HEK293 (cell line): Measurements from ENCODE around the gene PLPP1.

Experiments used
- CTCF ChIA-PET: fragments of 350-600 bp; formaldehyde crosslinking; extraction: SDS; loops from one replicate; lab custom pipeline; 2021; ENCODE audit warnings: antibody characterized with exemption; lab: Yijun Ruan, JAX
- POLR2A ChIA-PET: fragments of 300-600 bp; formaldehyde crosslinking; extraction: SDS; loops from one replicate; lab custom pipeline; 2020; ENCODE audit warnings: antibody characterized with exemption, inconsistent platforms; lab: Yijun Ruan, JAX
- H3K27ac ChIP-seq: fragments of 200-500 bp; sonication (Bioruptor generic); 2 replicates; pipeline ENCODE4 v1.5.1; 2014; ENCODE audit warnings: low read depth, low read length, control low read depth, inconsistent platforms; ENCODE audit errors: extremely low read depth
- H3K36me3 ChIP-seq, 2 experiments: fragments of 200-500 bp in 1 of 2; sonication (Bioruptor generic) in 1 of 2; 1 replicate in 1 of 2; 2 replicates in 1 of 2; pipeline ENCODE4 v1.5.1; 2014 to 2017; ENCODE audit warnings: inconsistent platforms in 2 of 2, low read length in 2 of 2; ENCODE audit not compliant: control insufficient read depth in 2 of 2, insufficient read depth in 1 of 2
- H3K4me1 ChIP-seq: fragments of 200-500 bp; sonication (Bioruptor generic); 2 replicates; pipeline ENCODE4 v1.5.1; 2014; ENCODE audit warnings: mild to moderate bottlenecking, low read length, inconsistent platforms; ENCODE audit not compliant: control insufficient read depth, insufficient read depth
- H3K4me3 ChIP-seq: 2 replicates; pipeline ENCODE4 v1.5.1; 2011; ENCODE audit warnings: low read depth, mild to moderate bottlenecking, control low read depth, low read length, moderate library complexity
- H3K9me3 ChIP-seq: fragments of 200-500 bp; sonication (Bioruptor generic); 2 replicates; pipeline ENCODE4 v1.5.1; 2014; ENCODE audit warnings: low read depth, low read length, inconsistent platforms; ENCODE audit not compliant: control insufficient read depth, insufficient read depth
- BCL11A ChIP-seq: fragments of 450-650 bp; formaldehyde crosslinking; IDR thresholded peaks from 2 replicates; pipeline ENCODE4 v1.5.1; 2016; ENCODE audit warnings: low read depth, missing biosample characterization, missing genetic modification characterization
- KLF7 ChIP-seq: fragments of 450-650 bp; formaldehyde crosslinking; IDR thresholded peaks from 2 replicates; pipeline ENCODE4 v1.5.1; 2016; ENCODE audit warnings: missing biosample characterization, missing genetic modification characterization, borderline replicate concordance
- SCRT2 ChIP-seq: fragments of 450-650 bp; formaldehyde crosslinking; IDR thresholded peaks from 2 replicates; pipeline ENCODE4 v1.5.1; 2016; ENCODE audit warnings: missing biosample characterization, missing genetic modification characterization
- SETDB1 ChIP-seq: IDR thresholded peaks from one replicate; pipeline ENCODE4 v1.6.1; 2017; ENCODE audit warnings: mild to moderate bottlenecking, low read length, moderate library complexity, mixed read lengths; ENCODE audit not compliant: insufficient read length
- YY1 ChIP-seq: fragments of 450-650 bp; formaldehyde crosslinking; IDR thresholded peaks from 2 replicates; pipeline ENCODE4 v1.5.1; 2018; ENCODE audit warnings: missing biosample characterization, missing genetic modification characterization
- ZEB2 ChIP-seq: fragments of 450-650 bp; formaldehyde crosslinking; IDR thresholded peaks from 2 replicates; pipeline ENCODE4 v1.5.1; 2016; ENCODE audit warnings: missing biosample characterization, missing genetic modification characterization
- ZFP69B ChIP-seq: fragments of 450-650 bp; formaldehyde crosslinking; IDR thresholded peaks from 2 replicates; pipeline ENCODE4 v1.5.1; 2016; ENCODE audit warnings: missing biosample characterization, missing genetic modification characterization
- ZNF10 ChIP-seq: fragments of 450-650 bp; formaldehyde crosslinking; IDR thresholded peaks from 2 replicates; pipeline ENCODE4 v1.5.1; 2017; ENCODE audit warnings: missing biosample characterization, missing genetic modification characterization
- ZNF174 ChIP-seq: fragments of 450-650 bp; formaldehyde crosslinking; IDR thresholded peaks from 2 replicates; pipeline ENCODE4 v1.5.0; 2017; ENCODE audit warnings: missing biosample characterization, mild to moderate bottlenecking, missing genetic modification characterization
- ZNF214 ChIP-seq: fragments of 450-650 bp; formaldehyde crosslinking; IDR thresholded peaks from 2 replicates; pipeline ENCODE4 v1.5.1; 2017; ENCODE audit warnings: missing biosample characterization, mild to moderate bottlenecking, missing genetic modification characterization, borderline replicate concordance
- ZNF223 ChIP-seq: fragments of 450-650 bp; formaldehyde crosslinking; IDR thresholded peaks from 2 replicates; pipeline ENCODE4 v1.5.1; 2016; ENCODE audit warnings: missing biosample characterization, missing genetic modification characterization
- ZNF23 ChIP-seq: fragments of 450-650 bp; formaldehyde crosslinking; IDR thresholded peaks from 2 replicates; pipeline ENCODE4 v1.5.1; 2016; ENCODE audit warnings: missing biosample characterization, missing genetic modification characterization, borderline replicate concordance
- ZNF335 ChIP-seq: fragments of 450-650 bp; formaldehyde crosslinking; conservative IDR thresholded peaks from 2 replicates; pipeline ENCODE4 v1.5.1; 2016; ENCODE audit warnings: missing biosample characterization, missing genetic modification characterization
- ZNF394 ChIP-seq: fragments of 450-650 bp; formaldehyde crosslinking; IDR thresholded peaks from 2 replicates; pipeline ENCODE4 v1.5.1; 2016; ENCODE audit warnings: missing biosample characterization, missing genetic modification characterization, mild to moderate bottlenecking, moderate library complexity, borderline replicate concordance
- ZNF423 ChIP-seq: fragments of 450-650 bp; formaldehyde crosslinking; IDR thresholded peaks from 2 replicates; pipeline ENCODE4 v1.5.1; 2016; ENCODE audit warnings: missing biosample characterization, missing genetic modification characterization
- ZNF529 ChIP-seq: fragments of 450-650 bp; formaldehyde crosslinking; IDR thresholded peaks from 2 replicates; pipeline ENCODE4 v1.5.1; 2017; ENCODE audit warnings: missing genetic modification characterization, missing biosample characterization; ENCODE audit not compliant: insufficient replicate concordance
- ZNF558 ChIP-seq: fragments of 450-650 bp; formaldehyde crosslinking; IDR thresholded peaks from 2 replicates; pipeline ENCODE4 v1.5.1; 2016; ENCODE audit warnings: missing biosample characterization, missing genetic modification characterization
- ZNF623 ChIP-seq: fragments of 450-650 bp; formaldehyde crosslinking; IDR thresholded peaks from 2 replicates; pipeline ENCODE4 v1.5.1; 2016; ENCODE audit warnings: missing biosample characterization, missing genetic modification characterization
- ZNF747 ChIP-seq: fragments of 450-650 bp; formaldehyde crosslinking; IDR thresholded peaks from 2 replicates; pipeline ENCODE4 v1.5.1; 2016; ENCODE audit warnings: missing biosample characterization, missing genetic modification characterization
- ZNF792 ChIP-seq: fragments of 450-650 bp; formaldehyde crosslinking; IDR thresholded peaks from 2 replicates; pipeline ENCODE4 v1.5.1; 2016; ENCODE audit warnings: missing biosample characterization, missing genetic modification characterization
- ZSCAN16 ChIP-seq: fragments of 450-650 bp; formaldehyde crosslinking; IDR thresholded peaks from 2 replicates; pipeline ENCODE4 v1.5.1; 2016; ENCODE audit warnings: missing biosample characterization, missing genetic modification characterization
- TF ChIP-seq, protein P1 (sequence below): fragments of 450-650 bp; formaldehyde crosslinking; IDR thresholded peaks from 2 replicates; pipeline ENCODE4 v1.5.1; 2017; ENCODE audit warnings: missing biosample characterization, missing genetic modification characterization
- TF ChIP-seq, protein P2 (sequence below): sonication (generic); formaldehyde crosslinking; IDR thresholded peaks from 2 replicates; pipeline ENCODE4 v1.8.1; 2022; ENCODE audit warnings: mild to moderate bottlenecking, moderate library complexity, missing genetic modification reagents
- TF ChIP-seq, protein P3 (sequence below): fragments of 450-650 bp; formaldehyde crosslinking; IDR thresholded peaks from 2 replicates; pipeline ENCODE4 v1.5.1; 2016; ENCODE audit warnings: missing biosample characterization, missing genetic modification characterization
- TF ChIP-seq, protein P4 (sequence below): fragments of 450-650 bp; formaldehyde crosslinking; IDR thresholded peaks from 2 replicates; pipeline ENCODE4 v1.5.1; 2017; ENCODE audit warnings: missing biosample characterization, missing genetic modification characterization
- TF ChIP-seq, protein P5 (sequence below): fragments of 450-650 bp; formaldehyde crosslinking; IDR thresholded peaks from 2 replicates; pipeline ENCODE4 v1.5.1; 2016; ENCODE audit warnings: missing biosample characterization, missing genetic modification characterization, borderline replicate concordance

The PLPP1 gene

DNA sequence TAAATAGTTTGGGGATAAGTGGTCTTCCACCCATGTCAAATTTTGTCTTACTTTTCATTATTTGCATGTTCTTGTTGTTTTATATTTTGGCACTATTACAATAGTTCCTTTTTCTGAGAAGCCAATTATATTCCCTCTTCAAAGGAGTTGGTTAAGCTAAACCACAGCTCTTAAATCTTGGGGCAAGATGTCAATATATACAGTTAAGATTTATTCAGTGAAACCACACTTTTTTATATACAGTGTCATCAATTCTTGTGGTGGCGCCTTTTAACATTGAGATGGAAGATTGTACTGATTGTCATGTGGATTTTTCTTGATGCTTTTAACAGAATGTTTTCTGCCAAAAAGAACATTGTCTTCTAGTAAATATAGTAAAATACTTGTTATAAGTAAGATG, 122.9 kb downstream of the PLPP1 start:
- H3K4me1 ChIP-seq: no peaks in the 10 kb centered on the region; the same call in 1 of the 2 replicates
- H3K9me3 ChIP-seq: no peaks in the 10 kb centered on the region
- no peak overlapping the region for H3K4me3 ChIP-seq
- peaks cover 10 to 30% of the 10 kb centered on the region in 2 experiments for H3K36me3 ChIP-seq
- ChIA-PET POLR2A (no interaction called here), CTCF (no interaction called here)
- TF ChIP-seq ZNF214 (tag by site-specific recombination) (no peak), ZNF394 (tag by site-specific recombination) (no peak), ZNF792 (tag by site-specific recombination) (no peak), ZNF335 (tag by site-specific recombination) (no peak), SCRT2 (tag by site-specific recombination) (no peak), ZNF558 (tag by site-specific recombination) (no peak), ZNF23 (tag by site-specific recombination) (no peak), KLF7 (no peak), ZNF623 (tag by site-specific recombination) (no peak), YY1 (tag by site-specific recombination) (no peak), ZNF223 (no peak), SETDB1 (no peak), ZFP69B (tag by site-specific recombination) (no peak)
- TF ChIP-seq, protein P1, sequence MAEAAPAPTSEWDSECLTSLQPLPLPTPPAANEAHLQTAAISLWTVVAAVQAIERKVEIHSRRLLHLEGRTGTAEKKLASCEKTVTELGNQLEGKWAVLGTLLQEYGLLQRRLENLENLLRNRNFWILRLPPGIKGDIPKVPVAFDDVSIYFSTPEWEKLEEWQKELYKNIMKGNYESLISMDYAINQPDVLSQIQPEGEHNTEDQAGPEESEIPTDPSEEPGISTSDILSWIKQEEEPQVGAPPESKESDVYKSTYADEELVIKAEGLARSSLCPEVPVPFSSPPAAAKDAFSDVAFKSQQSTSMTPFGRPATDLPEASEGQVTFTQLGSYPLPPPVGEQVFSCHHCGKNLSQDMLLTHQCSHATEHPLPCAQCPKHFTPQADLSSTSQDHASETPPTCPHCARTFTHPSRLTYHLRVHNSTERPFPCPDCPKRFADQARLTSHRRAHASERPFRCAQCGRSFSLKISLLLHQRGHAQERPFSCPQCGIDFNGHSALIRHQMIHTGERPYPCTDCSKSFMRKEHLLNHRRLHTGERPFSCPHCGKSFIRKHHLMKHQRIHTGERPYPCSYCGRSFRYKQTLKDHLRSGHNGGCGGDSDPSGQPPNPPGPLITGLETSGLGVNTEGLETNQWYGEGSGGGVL (tag by site-specific recombination): no peak
- TF ChIP-seq, protein P2, sequence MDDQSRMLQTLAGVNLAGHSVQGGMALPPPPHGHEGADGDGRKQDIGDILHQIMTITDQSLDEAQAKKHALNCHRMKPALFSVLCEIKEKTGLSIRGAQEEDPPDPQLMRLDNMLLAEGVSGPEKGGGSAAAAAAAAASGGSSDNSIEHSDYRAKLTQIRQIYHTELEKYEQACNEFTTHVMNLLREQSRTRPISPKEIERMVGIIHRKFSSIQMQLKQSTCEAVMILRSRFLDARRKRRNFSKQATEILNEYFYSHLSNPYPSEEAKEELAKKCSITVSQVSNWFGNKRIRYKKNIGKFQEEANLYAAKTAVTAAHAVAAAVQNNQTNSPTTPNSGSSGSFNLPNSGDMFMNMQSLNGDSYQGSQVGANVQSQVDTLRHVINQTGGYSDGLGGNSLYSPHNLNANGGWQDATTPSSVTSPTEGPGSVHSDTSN: no peak
- TF ChIP-seq, protein P3, sequence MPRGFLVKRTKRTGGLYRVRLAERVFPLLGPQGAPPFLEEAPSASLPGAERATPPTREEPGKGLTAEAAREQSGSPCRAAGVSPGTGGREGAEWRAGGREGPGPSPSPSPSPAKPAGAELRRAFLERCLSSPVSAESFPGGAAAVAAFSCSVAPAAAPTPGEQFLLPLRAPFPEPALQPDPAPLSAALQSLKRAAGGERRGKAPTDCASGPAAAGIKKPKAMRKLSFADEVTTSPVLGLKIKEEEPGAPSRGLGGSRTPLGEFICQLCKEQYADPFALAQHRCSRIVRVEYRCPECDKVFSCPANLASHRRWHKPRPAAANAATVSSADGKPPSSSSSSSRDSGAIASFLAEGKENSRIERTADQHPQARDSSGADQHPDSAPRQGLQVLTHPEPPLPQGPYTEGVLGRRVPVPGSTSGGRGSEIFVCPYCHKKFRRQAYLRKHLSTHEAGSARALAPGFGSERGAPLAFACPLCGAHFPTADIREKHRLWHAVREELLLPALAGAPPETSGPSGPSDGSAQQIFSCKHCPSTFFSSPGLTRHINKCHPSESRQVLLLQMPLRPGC (tag by site-specific recombination): no peak
- no peak overlapping the region for H3K27ac ChIP-seq

DNA sequence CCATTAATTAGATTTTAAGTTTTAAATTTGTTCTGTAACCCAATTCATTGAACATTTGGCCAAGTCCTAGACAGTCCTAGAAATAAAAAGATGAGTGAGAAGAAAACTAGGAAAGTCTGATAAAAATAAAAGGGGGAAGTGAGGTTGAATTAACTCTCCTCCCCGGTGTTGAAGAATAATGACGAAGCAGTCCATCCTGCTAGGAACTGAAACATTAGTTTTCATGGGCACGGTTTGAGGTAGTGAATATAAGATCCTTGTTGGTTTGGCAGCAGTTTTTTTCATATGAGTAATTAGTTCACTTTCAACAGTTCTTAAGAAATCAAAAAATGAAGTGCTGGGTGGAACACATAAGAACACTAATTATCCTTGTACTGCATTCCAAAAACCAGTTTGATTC, 123.9 kb downstream of the PLPP1 start:
- Histone ChIP-seq H3K27ac (no peak overlapping the region), H3K9me3 (no peaks in the 10 kb centered on the region), H3K4me1 (no peaks in the 10 kb centered on the region), H3K4me3 (no peak overlapping the region), H3K36me3 (peaks cover 13 to 36% of the 10 kb centered on the region in 2 experiments)
- ChIA-PET CTCF (interaction anchor here (0.6 kb wide), 2 partner anchors 279 to 820 kb away, joined by 3 to 5 read pairs; no protein-coding TSS in a partner anchor), POLR2A (no interaction called here)
- TF ChIP-seq ZEB2 (tag by site-specific recombination) (no peak), ZNF10 (tag by site-specific recombination) (no peak), ZNF529 (tag by site-specific recombination) (no peak), BCL11A (no peak), ZNF174 (tag by site-specific recombination) (no peak), ZSCAN16 (no peak), ZNF747 (tag by site-specific recombination) (no peak), ZNF423 (no peak)
- TF ChIP-seq, protein P4, sequence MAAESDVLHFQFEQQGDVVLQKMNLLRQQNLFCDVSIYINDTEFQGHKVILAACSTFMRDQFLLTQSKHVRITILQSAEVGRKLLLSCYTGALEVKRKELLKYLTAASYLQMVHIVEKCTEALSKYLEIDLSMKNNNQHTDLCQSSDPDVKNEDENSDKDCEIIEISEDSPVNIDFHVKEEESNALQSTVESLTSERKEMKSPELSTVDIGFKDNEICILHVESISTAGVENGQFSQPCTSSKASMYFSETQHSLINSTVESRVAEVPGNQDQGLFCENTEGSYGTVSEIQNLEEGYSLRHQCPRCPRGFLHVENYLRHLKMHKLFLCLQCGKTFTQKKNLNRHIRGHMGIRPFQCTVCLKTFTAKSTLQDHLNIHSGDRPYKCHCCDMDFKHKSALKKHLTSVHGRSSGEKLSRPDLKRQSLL (tag by site-specific recombination): no peak
- TF ChIP-seq, protein P5, sequence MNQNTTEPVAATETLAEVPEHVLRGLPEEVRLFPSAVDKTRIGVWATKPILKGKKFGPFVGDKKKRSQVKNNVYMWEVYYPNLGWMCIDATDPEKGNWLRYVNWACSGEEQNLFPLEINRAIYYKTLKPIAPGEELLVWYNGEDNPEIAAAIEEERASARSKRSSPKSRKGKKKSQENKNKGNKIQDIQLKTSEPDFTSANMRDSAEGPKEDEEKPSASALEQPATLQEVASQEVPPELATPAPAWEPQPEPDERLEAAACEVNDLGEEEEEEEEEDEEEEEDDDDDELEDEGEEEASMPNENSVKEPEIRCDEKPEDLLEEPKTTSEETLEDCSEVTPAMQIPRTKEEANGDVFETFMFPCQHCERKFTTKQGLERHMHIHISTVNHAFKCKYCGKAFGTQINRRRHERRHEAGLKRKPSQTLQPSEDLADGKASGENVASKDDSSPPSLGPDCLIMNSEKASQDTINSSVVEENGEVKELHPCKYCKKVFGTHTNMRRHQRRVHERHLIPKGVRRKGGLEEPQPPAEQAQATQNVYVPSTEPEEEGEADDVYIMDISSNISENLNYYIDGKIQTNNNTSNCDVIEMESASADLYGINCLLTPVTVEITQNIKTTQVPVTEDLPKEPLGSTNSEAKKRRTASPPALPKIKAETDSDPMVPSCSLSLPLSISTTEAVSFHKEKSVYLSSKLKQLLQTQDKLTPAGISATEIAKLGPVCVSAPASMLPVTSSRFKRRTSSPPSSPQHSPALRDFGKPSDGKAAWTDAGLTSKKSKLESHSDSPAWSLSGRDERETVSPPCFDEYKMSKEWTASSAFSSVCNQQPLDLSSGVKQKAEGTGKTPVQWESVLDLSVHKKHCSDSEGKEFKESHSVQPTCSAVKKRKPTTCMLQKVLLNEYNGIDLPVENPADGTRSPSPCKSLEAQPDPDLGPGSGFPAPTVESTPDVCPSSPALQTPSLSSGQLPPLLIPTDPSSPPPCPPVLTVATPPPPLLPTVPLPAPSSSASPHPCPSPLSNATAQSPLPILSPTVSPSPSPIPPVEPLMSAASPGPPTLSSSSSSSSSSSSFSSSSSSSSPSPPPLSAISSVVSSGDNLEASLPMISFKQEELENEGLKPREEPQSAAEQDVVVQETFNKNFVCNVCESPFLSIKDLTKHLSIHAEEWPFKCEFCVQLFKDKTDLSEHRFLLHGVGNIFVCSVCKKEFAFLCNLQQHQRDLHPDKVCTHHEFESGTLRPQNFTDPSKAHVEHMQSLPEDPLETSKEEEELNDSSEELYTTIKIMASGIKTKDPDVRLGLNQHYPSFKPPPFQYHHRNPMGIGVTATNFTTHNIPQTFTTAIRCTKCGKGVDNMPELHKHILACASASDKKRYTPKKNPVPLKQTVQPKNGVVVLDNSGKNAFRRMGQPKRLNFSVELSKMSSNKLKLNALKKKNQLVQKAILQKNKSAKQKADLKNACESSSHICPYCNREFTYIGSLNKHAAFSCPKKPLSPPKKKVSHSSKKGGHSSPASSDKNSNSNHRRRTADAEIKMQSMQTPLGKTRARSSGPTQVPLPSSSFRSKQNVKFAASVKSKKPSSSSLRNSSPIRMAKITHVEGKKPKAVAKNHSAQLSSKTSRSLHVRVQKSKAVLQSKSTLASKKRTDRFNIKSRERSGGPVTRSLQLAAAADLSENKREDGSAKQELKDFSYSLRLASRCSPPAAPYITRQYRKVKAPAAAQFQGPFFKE: no peak
